T-helper 17 cell (primary cell): ENCODE measurements around the gene RMDN3. TPM values are rescaled to one million over a fixed set of nuclear protein-coding genes. Genes with fewer than 3 reads are reported as not detected.

ENCODE experiments used
- ATAC-seq: fragments of 150-1000 bp; cut with Tn5 transposase; 2 replicates; pipeline ENCODE4 v1.10.0; 2021; ENCODE audit warnings: mild to moderate bottlenecking, moderate library complexity
- DNase-seq, 3 donors: peaks; one replicate each; pipeline versions ENCODE4 v3.0.0 to v3.0.0-alpha.2; 2020 to 2021
- H3K9me3 ChIP-seq: one replicate; pipeline ENCODE4 v1.7.0; 2013; ENCODE audit warnings: low read length, mild to moderate bottlenecking; ENCODE audit not compliant: control insufficient read depth, poor library complexity, severe bottlenecking
- H3K27ac Mint-ChIP-seq: one replicate; pipeline ENCODE4 v1.8.0; 2022; ENCODE audit warnings: mild to moderate bottlenecking, moderate library complexity, mixed read lengths
- H3K27me3 Mint-ChIP-seq: one replicate; pipeline ENCODE4 v1.8.0; 2022; ENCODE audit warnings: mixed read lengths
- H3K36me3 Mint-ChIP-seq: one replicate; pipeline ENCODE4 v1.8.0; 2022; ENCODE audit warnings: low read depth, mixed read lengths
- H3K4me1 Mint-ChIP-seq: one replicate; pipeline ENCODE4 v1.8.0; 2022; ENCODE audit warnings: mild to moderate bottlenecking, mixed read lengths
- H3K4me3 Mint-ChIP-seq: one replicate; pipeline ENCODE4 v1.8.0; 2022; ENCODE audit warnings: mild to moderate bottlenecking, moderate library complexity, mixed read lengths
- total RNA-seq, 4 donors: library from RNA in 2 of 4; stranded (reverse) in 2 of 4; gene quantifications; one replicate each; pipeline ENCODE4 v1.2.3 and lab custom pipeline; 2022 to 2026

Gene RMDN3
- total RNA-seq, 2 donors from 2014 or later, result 31.4 to 33.1 TPM

- H3K36me3 Mint-ChIP-seq, result no peaks in the 10 kb centered on the region
- H3K4me1 Mint-ChIP-seq, result no peaks in the 10 kb centered on the region
- no peak overlapping the region for H3K27ac Mint-ChIP-seq
- no peak overlapping the region for H3K4me3 Mint-ChIP-seq
- DNase-seq, result no peak
- no peaks in the 10 kb centered on the region for H3K9me3 ChIP-seq
- H3K27me3 Mint-ChIP-seq, result no peaks in the 10 kb centered on the region
- no peak for ATAC-seq
These were observed 31.1 kb downstream of the RMDN3 start for GRCh38 chr15:40723919-40724318.

- no peaks in the 10 kb centered on the region for H3K9me3 ChIP-seq
- DNase-seq, result no peak
- no peak for ATAC-seq
- no peaks in the 10 kb centered on the region for H3K4me1 Mint-ChIP-seq
- no peak overlapping the region for H3K27ac Mint-ChIP-seq
- H3K36me3 Mint-ChIP-seq, result no peaks in the 10 kb centered on the region
- H3K27me3 Mint-ChIP-seq, result no peaks in the 10 kb centered on the region
- H3K4me3 Mint-ChIP-seq, result no peak overlapping the region
These were observed 32.1 kb downstream of the RMDN3 start for GRCh38 chr15:40722934-40723333.

GRCh38 chr15:40722354-40722753 lies 32.7 kb downstream of the RMDN3 start:
- peak overlapping the region; percentile 59 for H3K4me3 Mint-ChIP-seq

GRCh38 chr15:40721701-40722100 lies 33.4 kb downstream of the RMDN3 start:
- no peaks in the 10 kb centered on the region for H3K9me3 ChIP-seq
- H3K4me1 Mint-ChIP-seq, result no peaks in the 10 kb centered on the region
- no peak for DNase-seq
- no peak for ATAC-seq
- no peak overlapping the region for H3K27ac Mint-ChIP-seq
- no peaks in the 10 kb centered on the region for H3K27me3 Mint-ChIP-seq
- no peak overlapping the region for H3K4me3 Mint-ChIP-seq
- no peaks in the 10 kb centered on the region for H3K36me3 Mint-ChIP-seq

More at GRCh38 chr15:40722354-40722753, 32.7 kb downstream of the RMDN3 start:
- Mint-ChIP-seq H3K27me3 (no peaks in the 10 kb centered on the region), H3K36me3 (no peaks in the 10 kb centered on the region), H3K4me1 (no peaks in the 10 kb centered on the region), H3K27ac (no peak overlapping the region)
- no peaks in the 10 kb centered on the region for H3K9me3 ChIP-seq
- ATAC-seq (no peak), DNase-seq (no peak)

- no peak for DNase-seq
- H3K27ac Mint-ChIP-seq, result no peak overlapping the region
These were observed 38.9 kb downstream of the RMDN3 start for GRCh38 chr15:40716165-40716564.

GRCh38 chr15:40714144-40714543 lies 40.9 kb downstream of the RMDN3 start:
- H3K27ac Mint-ChIP-seq, result no peak overlapping the region
- peaks cover 6% of the 10 kb centered on the region for H3K4me1 Mint-ChIP-seq
- H3K27me3 Mint-ChIP-seq, result no peaks in the 10 kb centered on the region
- ATAC-seq (no peak), DNase-seq (no peak)
- no peaks in the 10 kb centered on the region for H3K9me3 ChIP-seq
- H3K36me3 Mint-ChIP-seq, result peaks cover 3% of the 10 kb centered on the region
- no peak overlapping the region for H3K4me3 Mint-ChIP-seq

More at GRCh38 chr15:40716165-40716564, 38.9 kb downstream of the RMDN3 start:
- H3K4me3 Mint-ChIP-seq, result no peak overlapping the region
- no peaks in the 10 kb centered on the region for H3K27me3 Mint-ChIP-seq
- ATAC-seq, result no peak
- no peaks in the 10 kb centered on the region for H3K9me3 ChIP-seq
- no peaks in the 10 kb centered on the region for H3K36me3 Mint-ChIP-seq
- peaks cover 3% of the 10 kb centered on the region for H3K4me1 Mint-ChIP-seq

- DNase-seq (no peak), ATAC-seq (no peak)
- H3K36me3 Mint-ChIP-seq, result peaks cover 3% of the 10 kb centered on the region
- no peaks in the 10 kb centered on the region for H3K9me3 ChIP-seq
- peaks cover 6% of the 10 kb centered on the region for H3K4me1 Mint-ChIP-seq
- no peak overlapping the region for H3K27ac Mint-ChIP-seq
- H3K4me3 Mint-ChIP-seq, result no peak overlapping the region
- no peaks in the 10 kb centered on the region for H3K27me3 Mint-ChIP-seq
These were observed 48.9 kb downstream of the RMDN3 start for GRCh38 chr15:40706121-40706520.

- DNase-seq (no peak), ATAC-seq (no peak)
- no peak overlapping the region for H3K27ac Mint-ChIP-seq
- H3K27me3 Mint-ChIP-seq, result no peaks in the 10 kb centered on the region
- no peaks in the 10 kb centered on the region for H3K9me3 ChIP-seq
- H3K4me3 Mint-ChIP-seq, result no peak overlapping the region
- H3K4me1 Mint-ChIP-seq, result peaks cover 4% of the 10 kb centered on the region
- H3K36me3 Mint-ChIP-seq, result no peaks in the 10 kb centered on the region
These were observed 53.0 kb downstream of the RMDN3 start for GRCh38 chr15:40702077-40702476.

GRCh38 chr15:40697916-40698315 lies 57.1 kb downstream of the RMDN3 start:
- Mint-ChIP-seq H3K27ac (no peak overlapping the region), H3K4me3 (no peak overlapping the region), H3K27me3 (no peaks in the 10 kb centered on the region), H3K36me3 (peaks cover 2% of the 10 kb centered on the region), H3K4me1 (peaks cover 16% of the 10 kb centered on the region)
- DNase-seq, result no peak
- no peak for ATAC-seq
- no peaks in the 10 kb centered on the region for H3K9me3 ChIP-seq

GRCh38 chr15:40696228-40696627 lies 58.8 kb downstream of the RMDN3 start:
- no peak for DNase-seq
- no peak overlapping the region for H3K27ac Mint-ChIP-seq
- H3K9me3 ChIP-seq, result no peaks in the 10 kb centered on the region
- H3K27me3 Mint-ChIP-seq, result no peaks in the 10 kb centered on the region
- peak overlapping the region; percentile 100 for H3K4me3 Mint-ChIP-seq
- peaks cover 2% of the 10 kb centered on the region for H3K36me3 Mint-ChIP-seq
- no peak for ATAC-seq
- peaks cover 16% of the 10 kb centered on the region for H3K4me1 Mint-ChIP-seq

- no peak for DNase-seq
- Mint-ChIP-seq H3K36me3 (peaks cover 2% of the 10 kb centered on the region), H3K4me3 (peak overlapping the region; percentile 100), H3K27me3 (no peaks in the 10 kb centered on the region), H3K4me1 (peaks cover 16% of the 10 kb centered on the region), H3K27ac (peak overlapping the region; percentile 99)
- H3K9me3 ChIP-seq, result no peaks in the 10 kb centered on the region
- no peak for ATAC-seq
These were observed 59.6 kb downstream of the RMDN3 start for GRCh38 chr15:40695469-40695890.

GRCh38 chr15:40694688-40695468 lies 60.2 kb downstream of the RMDN3 start, which contains the start of gene RAD51:
Gene RAD51, plus strand, starts transcription at chr15:40695174. Its CDS starts 3,585 bp downstream, at chr15:40698759.
- Mint-ChIP-seq H3K4me3 (peak within 1 kb of the TSS; percentile 100), H3K27ac (peak within 1 kb of the TSS; percentile 99), H3K27me3 (no peaks in the 10 kb centered on the region), H3K4me1 (peaks cover 16% of the 10 kb centered on the region), H3K36me3 (peaks cover 2% of the 10 kb centered on the region)
- H3K9me3 ChIP-seq, result no peaks in the 10 kb centered on the region
- DNase-seq, result peak; percentile 82 to 88 (median 85)
- peak; percentile 96 for ATAC-seq

GRCh38 chr15:40693904-40694687 lies 61.0 kb downstream of the RMDN3 start:
- Mint-ChIP-seq H3K4me1 (peaks cover 20% of the 10 kb centered on the region), H3K36me3 (peaks cover 5% of the 10 kb centered on the region), H3K27me3 (no peaks in the 10 kb centered on the region), H3K27ac (peak overlapping the region; percentile 99), H3K4me3 (peak overlapping the region; percentile 100)
- no peak for ATAC-seq
- no peak for DNase-seq
- no peaks in the 10 kb centered on the region for H3K9me3 ChIP-seq
